ENCODE measurements around the gene MESP1. TPM values are rescaled to one million over a fixed set of nuclear protein-coding genes. Genes with fewer than 3 reads are reported as not detected.

MESP1 gene
- total and polyA plus RNA-seq, 2 of the 13 experiments (the other 11 are each of a cell fraction or from before 2014, with no cell fraction given): not detected

- TF ChIP-seq BCL3 (CRISPR knock-in tag; IDR thresholded peaks at IDR 0.05) (peak; percentile 81), ZNF367 (CRISPR knock-in tag; IDR thresholded peaks at IDR 0.05; ENCODE audit: borderline replicate concordance) (no peak), ZNF281 (CRISPR knock-in tag; IDR thresholded peaks at IDR 0.05; ENCODE audit: borderline replicate concordance) (no peak), ZNF768 (CRISPR knock-in tag; IDR thresholded peaks at IDR 0.05) (peak; percentile 58; the same call in 1 of the 2 replicates), FOXA1 (IDR thresholded peaks at IDR 0.05) (no peak), FOXA1 (CRISPR knock-in tag; IDR thresholded peaks at IDR 0.05) (peak; percentile 29; the same call in 1 of the 2 replicates), SRSF1 (optimal IDR thresholded peaks at IDR 0.05; ENCODE audit: low read depth, low read length) (no peak), ZNF275 (CRISPR knock-in tag; IDR thresholded peaks at IDR 0.05; ENCODE audit: borderline replicate concordance) (0 out of 2 replicates have a peak, but pooled peaks have one; percentile 74), NCOA5 (CRISPR knock-in tag; IDR thresholded peaks at IDR 0.05) (no peak), REPIN1 (CRISPR knock-in tag; IDR thresholded peaks at IDR 0.05; ENCODE audit: borderline replicate concordance, low read depth) (peak; percentile 62), CENPX (CRISPR knock-in tag; IDR thresholded peaks at IDR 0.05) (no peak), NR1H2 (CRISPR knock-in tag; IDR thresholded peaks at IDR 0.05; ENCODE audit: borderline replicate concordance, low read depth) (no peak), ZNF569 (CRISPR knock-in tag; IDR thresholded peaks at IDR 0.05; ENCODE audit: borderline replicate concordance) (no peak), PHF21A (CRISPR knock-in tag; IDR thresholded peaks at IDR 0.05) (no peak), ZNF513 (CRISPR knock-in tag; conservative IDR thresholded peaks at IDR 0.05) (no peak), POLR2AphosphoS5 (IDR thresholded peaks at IDR 0.05; ENCODE audit: low read depth, low read length) (no peak), MXD4 (CRISPR knock-in tag; IDR thresholded peaks at IDR 0.05) (no peak), FOXK2 (IDR thresholded peaks at IDR 0.05) (no peak), AHR (CRISPR knock-in tag; IDR thresholded peaks at IDR 0.05) (peak; percentile 56; the same call in 1 of the 2 replicates), POLR2AphosphoS2 (IDR thresholded peaks at IDR 0.05; ENCODE audit: low read depth, low read length) (no peak), PHB2 (IDR thresholded peaks at IDR 0.05; ENCODE audit: partially characterized antibody) (no peak), GPBP1L1 (CRISPR knock-in tag; IDR thresholded peaks at IDR 0.05) (no peak), ZNF564 (CRISPR knock-in tag; IDR thresholded peaks at IDR 0.05) (peak; percentile 53; the same call in 1 of the 2 replicates)
These were observed 25.4 kb upstream of the MESP1 start, which contains the start of gene MESP2 (continued) for GRCh38 chr15:89776274-89777072.

Measured in HepG2 (cell line).